HepG2 (cell line): ENCODE measurements around the gene PTX4. TPM values are rescaled to one million over a fixed set of nuclear protein-coding genes. Genes with fewer than 3 reads are reported as not detected.

Source experiments
- ERF ChIP-seq: IDR thresholded peaks from 2 replicates; pipeline ENCODE4 v1.6.1; 2018; ENCODE audit warnings: missing biosample characterization, missing genetic modification reagents
- HNF4A ChIP-seq: sonication (generic); formaldehyde crosslinking; IDR thresholded peaks from 2 replicates; pipeline ENCODE4 v1.4.0; 2020; ENCODE audit warnings: missing genetic modification reagents
- PHF8 ChIP-seq: sonication (generic); formaldehyde crosslinking; IDR thresholded peaks from 2 replicates; pipeline ENCODE4 v1.5.0; 2020; ENCODE audit warnings: missing genetic modification reagents
- ZBTB40 ChIP-seq, 2 experiments: fragments of 450-650 bp in 1 of 2; sonication (generic) in 1 of 2; formaldehyde crosslinking in 1 of 2; IDR thresholded peaks; 2 replicates each; pipeline versions ENCODE4 v1.6.1 to v1.8.0; 2016 to 2022; ENCODE audit warnings: antibody characterized with exemption in 1 of 2, mild to moderate bottlenecking in 1 of 2, missing genetic modification reagents in 1 of 2
- ZNF460 ChIP-seq: sonication (generic); formaldehyde crosslinking; IDR thresholded peaks from 2 replicates; pipeline ENCODE4 v1.5.1; 2020; ENCODE audit warnings: missing genetic modification reagents, mild to moderate bottlenecking, borderline replicate concordance
- polyA plus RNA-seq, 8 experiments: library from polyadenylated mRNA; depleted of rRNA in 3 of 8; stranded (reverse) in 7 of 8; unstranded in 1 of 8; fragments of >200 nt; fragmentation: Illumina TruSeq in 4 of 8; extraction: Trizol in 4 of 8; gene quantifications; 2 replicates each; pipeline versions ENCODE4 v1.2.1 to v1.2.3, GENCODE V29; 2011 to 2016; ENCODE audit warnings: low read depth in 4 of 8, missing spikeins in 1 of 8, mixed read lengths in 1 of 8; ENCODE audit not compliant: insufficient read depth in 1 of 8
- total RNA-seq, 5 experiments: library from RNA; depleted of rRNA; stranded (reverse); fragments of >200 nt; fragmentation: Illumina TruSeq; extraction: Trizol; gene quantifications; 2 replicates each; pipeline ENCODE4 v1.2.3, GENCODE V29; 2016; ENCODE audit warnings: low read depth in 1 of 5

PTX4 gene
- total and polyA plus RNA-seq, 2 of the 13 experiments (the other 11 are each of a cell fraction or from before 2014, with no cell fraction given): 0.04 TPM; not detected in 1

- TF ChIP-seq ZBTB40 (IDR thresholded peaks at IDR 0.05) (no peak), ZBTB40 (CRISPR knock-in tag; IDR thresholded peaks at IDR 0.05) (0 out of 2 replicates have a peak, but pooled peaks have one; percentile 42), ZNF460 (peak; percentile 18; the same call in 1 of the 2 replicates), ERF (CRISPR knock-in tag) (0 out of 2 replicates have a peak, but pooled peaks have one; percentile 17), HNF4A (CRISPR knock-in tag) (peak; percentile 34; the same call in 1 of the 2 replicates), PHF8 (CRISPR knock-in tag) (peak; percentile 33; the same call in 1 of the 2 replicates)
Measured at GRCh38 chr16:1441391-1441829, 47.3 kb downstream of the PTX4 start (continued).
